Measurements from ENCODE around the gene ZNF618.

Gene ZNF618

DNA sequence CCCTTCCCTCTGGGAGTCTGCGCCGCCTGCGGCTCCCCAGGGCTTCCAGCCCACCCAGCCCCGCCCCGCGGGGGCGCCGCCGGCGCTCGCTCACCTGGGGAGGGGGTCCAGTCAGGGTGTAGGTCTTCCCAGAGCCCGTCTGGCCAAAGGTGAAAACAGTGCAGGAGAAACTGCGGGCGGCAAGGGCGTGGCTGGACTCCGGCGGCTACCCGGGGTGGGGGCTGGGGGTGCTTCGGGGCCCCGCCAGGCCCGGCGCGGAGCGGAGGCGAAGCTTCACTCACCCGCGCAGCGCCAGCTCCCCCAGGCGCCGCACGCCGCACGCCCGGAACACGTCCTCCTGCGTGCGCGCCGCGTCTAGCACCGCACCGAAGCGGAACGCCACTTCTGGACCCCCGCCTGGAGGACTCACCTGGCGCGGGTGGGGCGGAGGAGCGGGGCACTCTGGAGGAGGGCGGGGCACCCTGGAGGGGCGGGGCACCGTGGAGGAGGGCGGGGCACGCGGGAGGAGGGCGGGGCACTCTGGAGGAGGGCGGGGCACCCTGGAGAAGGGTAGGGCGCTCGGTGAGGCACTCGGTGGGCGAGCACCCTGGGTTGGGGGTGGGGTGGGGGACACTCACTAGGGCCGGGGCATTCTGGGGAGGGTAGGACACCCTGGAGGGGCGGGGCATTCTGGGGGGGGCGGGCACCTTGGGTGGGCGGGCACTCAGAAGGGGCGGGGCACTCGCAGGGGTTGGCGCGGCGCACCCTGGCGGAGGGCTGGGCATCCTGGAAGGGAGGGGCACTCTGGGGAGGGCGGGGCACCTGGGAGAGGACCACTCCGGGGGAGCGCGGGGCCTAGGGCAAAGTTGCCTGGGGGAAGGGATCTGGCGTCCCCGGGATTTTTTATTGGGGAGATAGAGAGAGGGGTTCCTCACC is 222.2 kb downstream of the ZNF618 start:
- TF ChIP-seq, protein P1, sequence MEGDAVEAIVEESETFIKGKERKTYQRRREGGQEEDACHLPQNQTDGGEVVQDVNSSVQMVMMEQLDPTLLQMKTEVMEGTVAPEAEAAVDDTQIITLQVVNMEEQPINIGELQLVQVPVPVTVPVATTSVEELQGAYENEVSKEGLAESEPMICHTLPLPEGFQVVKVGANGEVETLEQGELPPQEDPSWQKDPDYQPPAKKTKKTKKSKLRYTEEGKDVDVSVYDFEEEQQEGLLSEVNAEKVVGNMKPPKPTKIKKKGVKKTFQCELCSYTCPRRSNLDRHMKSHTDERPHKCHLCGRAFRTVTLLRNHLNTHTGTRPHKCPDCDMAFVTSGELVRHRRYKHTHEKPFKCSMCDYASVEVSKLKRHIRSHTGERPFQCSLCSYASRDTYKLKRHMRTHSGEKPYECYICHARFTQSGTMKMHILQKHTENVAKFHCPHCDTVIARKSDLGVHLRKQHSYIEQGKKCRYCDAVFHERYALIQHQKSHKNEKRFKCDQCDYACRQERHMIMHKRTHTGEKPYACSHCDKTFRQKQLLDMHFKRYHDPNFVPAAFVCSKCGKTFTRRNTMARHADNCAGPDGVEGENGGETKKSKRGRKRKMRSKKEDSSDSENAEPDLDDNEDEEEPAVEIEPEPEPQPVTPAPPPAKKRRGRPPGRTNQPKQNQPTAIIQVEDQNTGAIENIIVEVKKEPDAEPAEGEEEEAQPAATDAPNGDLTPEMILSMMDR (IDR thresholded peaks at IDR 0.05; ENCODE audit: low read depth, low read length, missing control alignments), result no peak
- no peak for DNase-seq (ENCODE audit: low read depth)
- no peak overlapping the region for H3K4me3 ChIP-seq (ENCODE audit: low read depth, low read length)

DNA sequence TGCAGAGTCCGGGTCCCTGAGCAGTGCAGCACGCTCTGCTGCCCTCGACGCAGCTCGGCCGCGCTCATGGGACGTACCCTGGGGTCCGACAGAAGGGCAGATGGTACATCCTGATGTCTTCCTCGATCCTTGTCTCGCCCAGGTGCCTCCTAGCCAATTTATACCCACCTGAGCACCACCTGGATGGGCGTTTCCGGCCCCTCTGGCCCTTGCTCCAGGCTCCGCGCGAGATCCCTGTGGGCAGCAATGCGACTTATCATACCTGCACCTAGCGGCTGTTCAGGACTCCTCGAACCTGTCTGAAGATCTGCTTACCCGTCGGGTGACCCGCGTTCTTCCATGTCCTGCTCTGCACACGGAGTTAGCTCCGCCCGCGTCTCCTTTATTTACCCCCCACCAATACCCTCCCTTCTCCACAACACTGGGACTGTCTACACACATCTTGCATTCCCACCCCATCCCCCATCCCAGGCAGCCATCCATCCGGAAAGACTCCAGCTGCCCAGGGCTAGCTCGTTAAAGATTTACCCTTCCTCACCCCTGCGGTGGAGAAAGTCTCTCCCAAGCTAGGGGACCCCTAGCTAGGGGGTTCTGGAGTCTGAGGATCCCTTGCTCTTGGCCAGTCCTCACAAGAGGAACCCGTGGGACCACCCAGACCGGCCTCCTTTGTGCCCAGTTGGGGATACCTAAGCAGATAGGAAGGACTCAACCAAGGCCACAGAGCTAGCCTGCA is 223.0 kb downstream of the ZNF618 start, which contains the start of gene KIF12:
KIF12 (minus strand) TSS at position 357 of the 733 bp plus-strand sequence; CDS start at position 341, 16 bp downstream.
- TF ChIP-seq, protein P1 (IDR thresholded peaks at IDR 0.05; ENCODE audit: low read depth, low read length, missing control alignments), result no peak
- DNase-seq (ENCODE audit: low read depth), result no peak
- H3K4me3 ChIP-seq (ENCODE audit: low read depth, low read length), result no peak within 1 kb of the TSS

DNA sequence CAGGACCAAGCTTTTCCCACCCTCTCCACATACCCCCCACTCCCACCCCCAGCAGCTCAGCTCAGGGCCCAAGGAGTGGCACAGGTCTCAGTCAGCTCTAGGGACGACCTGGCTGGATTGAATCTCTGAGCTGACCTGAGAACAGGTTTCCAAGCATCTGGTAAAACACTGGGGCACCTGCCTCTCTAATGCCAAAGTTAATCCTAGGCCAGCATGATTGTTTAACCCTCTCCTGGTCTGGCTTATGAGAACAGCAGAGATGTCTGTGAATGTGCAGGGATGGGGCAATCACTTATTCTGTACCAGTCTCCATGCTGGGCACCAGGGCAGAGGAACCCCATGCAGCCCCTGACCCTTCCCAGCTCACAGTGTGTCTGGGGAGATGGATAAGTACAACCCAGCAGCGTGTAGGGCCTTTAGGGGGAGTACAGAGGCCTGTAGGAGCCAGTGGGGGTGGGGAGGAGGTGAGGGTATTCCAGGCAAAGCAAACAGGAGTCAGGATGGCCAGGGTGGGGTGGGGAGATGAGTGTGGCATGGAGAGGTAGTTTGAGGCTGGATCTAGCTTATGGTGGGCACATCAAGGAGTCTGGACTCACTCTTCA is 223.7 kb downstream of the ZNF618 start:
- H3K4me3 ChIP-seq (ENCODE audit: low read depth, low read length), result no peak overlapping the region
- DNase-seq (ENCODE audit: low read depth), result no peak
- TF ChIP-seq, protein P1 (IDR thresholded peaks at IDR 0.05; ENCODE audit: low read depth, low read length, missing control alignments), result no peak

DNA sequence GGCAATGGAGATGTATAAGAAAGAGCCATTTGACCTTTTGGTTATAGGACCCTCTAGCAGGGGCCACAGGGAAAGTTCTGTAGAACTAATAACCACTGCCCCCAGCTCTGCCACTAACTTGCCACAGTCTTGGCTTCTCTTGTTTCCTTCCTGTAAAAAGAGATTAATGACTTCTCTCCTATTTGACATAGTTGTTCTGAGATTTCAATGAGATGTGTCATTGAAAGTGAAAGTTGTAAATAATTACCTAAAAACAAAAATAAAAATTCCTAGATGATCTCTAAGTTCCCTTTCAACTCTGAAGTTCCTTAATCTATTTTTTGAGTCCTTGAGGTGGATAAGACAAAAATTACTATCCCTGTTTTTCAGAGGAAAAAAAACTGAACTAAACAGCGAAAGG is 224.4 kb downstream of the ZNF618 start:
- H3K4me3 ChIP-seq (ENCODE audit: low read depth, low read length), result no peak overlapping the region
- DNase-seq (ENCODE audit: low read depth), result no peak

DNA sequence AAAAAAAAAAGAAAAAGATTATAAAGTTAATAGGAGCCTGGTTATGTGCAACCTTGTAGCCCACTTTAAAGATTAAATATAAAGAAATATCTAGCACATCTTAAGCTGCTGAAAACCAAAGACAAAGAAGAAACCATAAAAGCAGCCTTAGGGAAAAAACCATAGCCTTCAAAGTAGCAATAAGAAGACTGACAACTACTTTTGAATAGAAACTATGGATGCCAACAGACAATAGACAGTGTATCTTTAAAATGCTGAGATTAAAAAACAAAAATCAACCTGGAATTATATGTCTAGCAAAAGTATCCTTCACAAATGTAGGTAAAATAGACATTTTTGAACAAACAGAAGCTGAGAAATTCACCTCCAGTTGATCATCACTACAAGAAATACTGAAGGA is 226.4 kb downstream of the ZNF618 start:
- no peak for DNase-seq (ENCODE audit: low read depth)
- TF ChIP-seq, protein P1 (IDR thresholded peaks at IDR 0.05; ENCODE audit: low read depth, low read length, missing control alignments), result no peak
- H3K4me3 ChIP-seq (ENCODE audit: low read depth, low read length), result no peak overlapping the region

More for the DNA sequence above, 224.4 kb downstream of the ZNF618 start:
- TF ChIP-seq, protein P1 (IDR thresholded peaks at IDR 0.05; ENCODE audit: low read depth, low read length, missing control alignments), result no peak

DNA sequence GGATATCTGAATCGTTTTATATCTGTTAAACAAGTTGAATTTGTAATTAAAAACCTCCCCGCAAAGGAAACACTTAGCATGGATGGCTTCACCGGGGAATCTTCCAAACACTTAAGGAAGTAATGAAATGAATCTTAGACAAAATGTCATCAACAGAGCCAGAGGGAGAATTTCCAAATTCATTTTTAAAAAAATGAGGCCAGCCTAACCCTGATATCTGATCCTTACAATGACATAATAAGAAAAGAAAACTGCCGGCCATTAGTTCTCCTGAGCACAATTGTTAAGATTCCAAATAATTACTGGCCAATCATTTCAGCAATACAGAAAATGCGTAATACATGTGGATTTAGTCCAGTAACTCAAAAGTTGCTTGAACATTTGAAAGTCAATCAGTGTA is 229.1 kb downstream of the ZNF618 start:
- H3K4me3 ChIP-seq (ENCODE audit: low read depth, low read length), result no peak overlapping the region
- TF ChIP-seq, protein P1 (IDR thresholded peaks at IDR 0.05; ENCODE audit: low read depth, low read length, missing control alignments), result no peak
- no peak for DNase-seq (ENCODE audit: low read depth)

All from GM12864 (cell line).